Measurements from ENCODE around the gene ZSCAN5A. TPM values are rescaled to one million over a fixed set of nuclear protein-coding genes. Genes with fewer than 3 reads are reported as not detected.

The ZSCAN5A gene
- total RNA-seq, 4 donors from 2014 or later: 1.00 to 26.1 (median 3.6) TPM

DNA sequence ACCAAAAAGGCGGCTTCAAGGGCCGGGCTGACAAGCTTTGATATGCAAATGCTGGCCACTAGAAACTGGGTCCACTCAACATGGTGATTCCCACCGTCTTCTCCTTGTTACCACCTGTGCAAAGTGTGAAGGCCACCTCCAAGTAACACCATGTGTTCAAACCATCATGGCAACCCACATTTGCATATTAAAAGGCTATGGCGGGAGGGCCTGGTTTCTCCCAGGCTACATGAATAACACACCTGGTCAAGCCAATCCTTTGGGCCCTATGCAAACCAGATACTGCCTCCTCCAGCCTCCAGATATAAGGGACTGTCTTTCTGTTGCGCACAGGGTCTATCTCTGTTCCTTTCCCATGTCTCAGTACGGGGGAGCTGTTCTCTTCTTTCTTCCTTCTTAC, 36.6 kb upstream of the ZSCAN5A start:
- Histone ChIP-seq H3K27me3 (no peaks in the 10 kb centered on the region), H3K9me3 (no peaks in the 10 kb centered on the region), H3K4me1 (no peaks in the 10 kb centered on the region), H3K27ac (no peak overlapping the region), H3K36me3 (no peaks in the 10 kb centered on the region), H3K4me3 (no peak overlapping the region)
- DNase-seq (no peak), ATAC-seq (no peak)
- no peak for TF ChIP-seq POLR2A (IDR thresholded peaks at IDR 0.05)
- TF ChIP-seq, protein P1, sequence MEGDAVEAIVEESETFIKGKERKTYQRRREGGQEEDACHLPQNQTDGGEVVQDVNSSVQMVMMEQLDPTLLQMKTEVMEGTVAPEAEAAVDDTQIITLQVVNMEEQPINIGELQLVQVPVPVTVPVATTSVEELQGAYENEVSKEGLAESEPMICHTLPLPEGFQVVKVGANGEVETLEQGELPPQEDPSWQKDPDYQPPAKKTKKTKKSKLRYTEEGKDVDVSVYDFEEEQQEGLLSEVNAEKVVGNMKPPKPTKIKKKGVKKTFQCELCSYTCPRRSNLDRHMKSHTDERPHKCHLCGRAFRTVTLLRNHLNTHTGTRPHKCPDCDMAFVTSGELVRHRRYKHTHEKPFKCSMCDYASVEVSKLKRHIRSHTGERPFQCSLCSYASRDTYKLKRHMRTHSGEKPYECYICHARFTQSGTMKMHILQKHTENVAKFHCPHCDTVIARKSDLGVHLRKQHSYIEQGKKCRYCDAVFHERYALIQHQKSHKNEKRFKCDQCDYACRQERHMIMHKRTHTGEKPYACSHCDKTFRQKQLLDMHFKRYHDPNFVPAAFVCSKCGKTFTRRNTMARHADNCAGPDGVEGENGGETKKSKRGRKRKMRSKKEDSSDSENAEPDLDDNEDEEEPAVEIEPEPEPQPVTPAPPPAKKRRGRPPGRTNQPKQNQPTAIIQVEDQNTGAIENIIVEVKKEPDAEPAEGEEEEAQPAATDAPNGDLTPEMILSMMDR (IDR thresholded peaks at IDR 0.05 in 4 of 5, conservative IDR thresholded peaks at IDR 0.05 in 1 of 5): no peak
- intact Hi-C loops (cut with DNase I; ENCODE audit: low total_unique reads): no loop called here
- in situ Hi-C loops (cut with MboI; ENCODE audit: low sequenced_read_pairs in 4 of 4): loop anchor here in 2 of 4 donors (10.0 kb wide), 1 partner anchor 276 kb away; no protein-coding TSS in a partner anchor

DNA sequence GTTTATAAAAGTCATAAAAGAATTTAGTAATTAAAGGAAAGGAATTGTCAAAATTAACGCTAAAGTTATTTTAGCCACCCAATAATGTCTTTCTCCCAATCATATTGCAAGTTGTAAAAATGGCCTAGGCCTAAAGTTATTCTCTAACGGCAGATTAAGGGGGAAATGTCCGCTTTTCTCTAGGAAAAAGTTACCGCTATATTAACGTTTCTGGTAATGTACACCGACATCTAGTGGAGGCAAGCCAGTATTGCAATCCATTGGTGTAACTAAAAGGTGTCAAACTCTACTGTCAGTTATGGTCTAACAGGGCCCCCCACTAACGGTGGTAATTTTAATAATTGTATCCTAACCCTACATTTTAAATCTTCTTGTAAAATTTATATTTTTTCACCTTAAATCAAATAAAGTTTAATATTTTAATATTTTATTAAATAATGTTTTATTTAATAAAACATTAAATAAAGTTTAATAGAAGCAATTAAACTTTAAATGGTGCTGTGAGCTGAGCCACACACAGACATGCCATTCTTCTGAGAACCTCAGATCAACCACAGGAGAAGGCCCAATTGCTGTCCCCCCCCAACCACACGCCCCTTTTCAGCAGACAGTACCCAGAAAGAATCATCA, 35.9 kb upstream of the ZSCAN5A start:
- Histone ChIP-seq H3K9me3 (no peaks in the 10 kb centered on the region), H3K27ac (no peak overlapping the region), H3K36me3 (no peaks in the 10 kb centered on the region), H3K4me1 (no peaks in the 10 kb centered on the region), H3K4me3 (peak overlapping the region in 1 of 4 donors; percentile 18), H3K27me3 (no peaks in the 10 kb centered on the region)
- in situ Hi-C loops (cut with MboI; ENCODE audit: low sequenced_read_pairs in 4 of 4): loop anchor here in 2 of 4 donors (10.0 kb wide), 1 partner anchor 276 kb away; no protein-coding TSS in a partner anchor
- intact Hi-C loops (cut with DNase I; ENCODE audit: low total_unique reads): loop anchor here (1.0 kb wide), 1 partner anchor 274 kb away; no protein-coding TSS in a partner anchor
- TF ChIP-seq, protein P1 (IDR thresholded peaks at IDR 0.05 in 4 of 5, conservative IDR thresholded peaks at IDR 0.05 in 1 of 5): peak; percentile 59 to 86 (median 77)
- no peak for TF ChIP-seq POLR2A (IDR thresholded peaks at IDR 0.05)
- ATAC-seq (no peak), DNase-seq (peak in 1 of 2 donors; percentile 4)

DNA sequence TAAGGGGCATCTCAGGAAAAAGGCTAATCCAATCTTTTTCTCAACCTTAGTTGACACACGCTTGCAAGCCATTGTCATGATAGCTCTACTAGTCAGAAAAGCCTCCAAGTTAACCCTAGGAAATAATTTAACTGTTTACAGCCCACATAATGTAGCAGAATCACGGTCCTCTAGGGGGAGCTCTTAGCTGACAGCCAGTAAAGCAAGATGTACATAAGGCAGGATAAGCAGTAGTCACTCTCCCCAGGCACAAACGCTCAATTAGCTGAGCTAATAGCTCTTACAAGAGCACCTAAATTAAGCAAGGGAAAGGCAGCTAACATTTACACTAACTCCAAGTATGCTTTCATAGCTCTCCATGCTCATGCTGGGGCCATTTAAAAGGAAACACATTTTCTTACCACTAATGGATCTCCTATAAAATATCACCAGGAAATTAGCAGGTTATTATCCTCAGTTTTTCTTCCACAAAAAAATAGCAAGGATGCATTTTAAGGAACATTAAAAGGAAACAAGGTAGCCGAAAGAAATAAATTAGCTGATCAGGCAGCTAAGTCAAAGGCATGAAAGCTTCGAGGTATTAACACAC, 33.7 kb upstream of the ZSCAN5A start:
- DNase-seq (no peak), ATAC-seq (no peak)
- H3K27ac ChIP-seq: no peak overlapping the region
- no peaks in the 10 kb centered on the region for H3K27me3 ChIP-seq
- no peak overlapping the region for H3K4me3 ChIP-seq
- TF ChIP-seq, protein P1 (IDR thresholded peaks at IDR 0.05 in 4 of 5, conservative IDR thresholded peaks at IDR 0.05 in 1 of 5): no peak
- no peak for TF ChIP-seq POLR2A (IDR thresholded peaks at IDR 0.05)
- no peaks in the 10 kb centered on the region for H3K4me1 ChIP-seq
- intact Hi-C loops (cut with DNase I; ENCODE audit: low total_unique reads) (no loop called here), in situ Hi-C loops (cut with MboI; ENCODE audit: low sequenced_read_pairs in 4 of 4) (loop anchor here in 2 of 4 donors (5.0 to 10.0 kb wide), 2 partner anchors 274 to 281 kb away; no protein-coding TSS in a partner anchor)
- no peaks in the 10 kb centered on the region for H3K36me3 ChIP-seq
- no peaks in the 10 kb centered on the region for H3K9me3 ChIP-seq

DNA sequence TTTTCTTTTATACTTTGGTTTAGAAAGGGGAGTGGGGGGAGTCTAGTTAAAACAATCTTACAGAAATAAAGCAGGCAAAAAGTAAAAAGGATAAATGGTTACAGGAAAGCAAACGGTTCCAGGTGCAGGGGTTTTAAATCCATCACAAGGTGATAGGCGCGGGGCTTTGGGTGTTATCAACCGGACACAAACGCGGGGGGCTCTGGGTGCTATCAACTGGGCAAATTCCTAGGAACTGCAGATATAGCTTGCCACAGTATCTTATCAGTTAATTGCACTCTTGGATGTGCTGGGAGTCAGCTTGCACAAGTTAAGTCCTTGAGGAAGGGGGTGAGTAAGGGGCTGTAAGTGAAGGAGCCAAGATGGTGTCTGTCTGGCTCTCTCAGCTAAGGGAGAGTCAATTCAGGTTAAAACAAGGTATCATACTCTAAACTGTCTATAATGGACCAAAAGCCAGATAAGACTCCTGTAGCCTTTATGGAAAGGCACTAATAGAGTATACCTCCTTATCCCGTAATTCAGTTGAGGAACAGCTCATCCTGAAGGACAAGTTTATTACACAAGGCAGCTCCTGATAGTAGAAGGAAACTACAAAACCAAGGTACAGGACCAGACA, 32.6 kb upstream of the ZSCAN5A start:
- Histone ChIP-seq H3K4me3 (no peak overlapping the region), H3K27ac (no peak overlapping the region), H3K4me1 (no peaks in the 10 kb centered on the region), H3K36me3 (no peaks in the 10 kb centered on the region), H3K9me3 (no peaks in the 10 kb centered on the region), H3K27me3 (no peaks in the 10 kb centered on the region)
- intact Hi-C loops (cut with DNase I; ENCODE audit: low total_unique reads) (no loop called here), in situ Hi-C loops (cut with MboI; ENCODE audit: low sequenced_read_pairs in 4 of 4) (loop anchor here in 2 of 4 donors (5.0 to 10.0 kb wide), 2 partner anchors 272 to 280 kb away; no protein-coding TSS in a partner anchor)
- DNase-seq: no peak
- no peak for ATAC-seq
- no peak for TF ChIP-seq POLR2A (IDR thresholded peaks at IDR 0.05)
- TF ChIP-seq, protein P1 (IDR thresholded peaks at IDR 0.05 in 4 of 5, conservative IDR thresholded peaks at IDR 0.05 in 1 of 5): no peak
